TTC549 (cell line): ENCODE data around the gene SEPTIN1.
A peak's percentile ranks its signal among the peaks of the same experiment; 100 is the strongest.

Source experiments
- FAIRE-seq: peaks from 2 replicates; lab custom pipeline; 2012; peaks lifted over from hg19 to GRCh38; lab: Jason Lieb, UNC

The SEPTIN1 gene, protein sequence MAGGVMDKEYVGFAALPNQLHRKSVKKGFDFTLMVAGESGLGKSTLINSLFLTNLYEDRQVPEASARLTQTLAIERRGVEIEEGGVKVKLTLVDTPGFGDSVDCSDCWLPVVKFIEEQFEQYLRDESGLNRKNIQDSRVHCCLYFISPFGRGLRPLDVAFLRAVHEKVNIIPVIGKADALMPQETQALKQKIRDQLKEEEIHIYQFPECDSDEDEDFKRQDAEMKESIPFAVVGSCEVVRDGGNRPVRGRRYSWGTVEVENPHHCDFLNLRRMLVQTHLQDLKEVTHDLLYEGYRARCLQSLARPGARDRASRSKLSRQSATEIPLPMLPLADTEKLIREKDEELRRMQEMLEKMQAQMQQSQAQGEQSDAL

DNA sequence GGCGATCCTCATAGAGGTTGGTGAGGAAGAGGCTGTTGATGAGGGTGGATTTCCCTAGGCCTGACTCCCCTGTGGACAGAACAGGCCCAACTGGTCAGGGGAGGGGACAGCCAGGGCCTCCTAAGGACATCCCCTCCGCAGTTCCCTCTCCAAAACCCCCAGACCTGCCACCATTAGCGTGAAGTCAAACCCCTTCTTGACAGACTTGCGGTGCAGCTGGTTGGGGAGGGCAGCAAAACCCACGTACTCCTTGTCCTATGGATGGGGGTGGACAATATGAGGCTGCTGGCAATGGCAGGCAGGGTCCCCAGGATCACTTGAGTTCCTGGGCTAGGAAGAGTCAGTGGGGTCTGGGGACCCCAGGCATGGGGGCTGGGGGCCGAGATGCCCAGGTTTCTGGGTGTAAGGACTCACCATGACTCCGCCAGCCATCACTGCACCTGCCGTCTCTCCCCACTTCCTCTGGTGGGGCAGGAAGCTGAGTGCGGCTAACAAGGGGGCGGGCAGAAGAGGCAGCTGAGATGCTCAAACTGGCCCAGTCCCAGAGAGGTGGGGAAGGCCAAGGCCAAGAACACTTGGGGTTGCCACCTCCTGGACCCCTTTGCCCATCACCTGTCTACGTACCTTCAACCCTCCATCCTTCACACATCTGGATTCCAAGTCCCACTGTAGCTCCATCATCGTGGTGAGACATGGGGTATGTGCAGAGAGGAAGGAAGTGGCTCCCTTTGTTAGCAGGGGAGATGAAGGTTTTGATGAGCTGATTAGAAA is at the start of gene SEPTIN1:
Gene SEPTIN1, minus strand, starts transcription at position 451 of the 771 bp plus-strand sequence. Its CDS starts 19 bp downstream, at position 432.
- FAIRE-seq, result no peak

DNA sequence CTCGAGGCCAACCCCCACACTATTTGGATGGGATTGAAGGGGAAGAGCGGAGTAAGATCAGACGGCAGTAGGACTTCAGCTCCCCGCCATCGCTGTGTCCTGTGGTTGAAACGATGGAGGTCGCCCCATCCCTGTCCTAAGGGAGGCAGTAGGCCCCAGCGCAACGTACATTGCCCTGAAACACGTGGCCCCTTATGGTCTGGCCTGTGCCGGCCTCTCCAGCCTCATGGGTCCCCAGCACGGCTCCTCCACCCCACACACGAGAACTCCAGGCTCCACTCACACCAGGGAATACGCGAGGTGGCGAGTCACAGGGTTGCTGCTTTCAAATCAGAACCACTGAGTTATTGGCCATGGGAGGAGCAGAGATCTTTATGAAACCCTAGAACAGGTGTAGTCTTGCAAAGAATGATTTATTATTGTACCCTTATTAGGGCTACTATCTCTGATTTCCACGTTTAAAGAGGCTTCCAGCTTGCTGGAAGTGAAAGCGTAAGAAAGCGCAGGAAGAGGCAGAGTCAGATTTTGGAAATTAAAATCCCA is 48.1 kb upstream of the SEPTIN1 start:
- FAIRE-seq, result no peak

- peak; percentile 87 for FAIRE-seq
Observed at GRCh38 chr16:30429678-30430427, 47.5 kb upstream of the SEPTIN1 start, which contains the start of gene DCTPP1. Gene DCTPP1, minus strand, starts transcription at chr16:30430030. Its CDS starts 50 bp downstream, at chr16:30429980.

GRCh38 chr16:30429418-30429677 is 47.0 kb upstream of the SEPTIN1 start:
- FAIRE-seq, result no peak

DNA sequence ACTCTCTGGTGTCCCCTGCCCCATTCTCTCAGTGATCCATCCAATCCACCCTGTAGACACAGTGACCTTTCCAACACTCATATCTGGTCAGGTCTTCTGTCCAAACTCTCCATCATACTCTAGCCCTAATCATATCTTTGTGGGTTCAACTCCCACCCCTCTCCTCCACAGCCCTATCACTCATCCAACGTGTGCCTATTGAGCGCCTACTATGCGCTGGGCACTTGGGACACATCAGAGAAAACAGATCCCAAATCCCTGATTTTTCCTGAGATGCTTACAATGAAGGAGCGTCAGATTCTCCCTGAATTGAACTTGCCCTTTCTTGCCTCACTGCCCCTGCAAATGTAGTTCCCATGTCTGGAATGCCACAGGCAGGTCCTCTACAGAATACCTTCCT is 45.7 kb upstream of the SEPTIN1 start:
- FAIRE-seq, result no peak

- no peak for FAIRE-seq
Observed at GRCh38 chr16:30421010-30421409, 38.6 kb upstream of the SEPTIN1 start.

- FAIRE-seq, result no peak
Observed at GRCh38 chr16:30418350-30419181, 36.2 kb upstream of the SEPTIN1 start.

- FAIRE-seq, result no peak
Observed at GRCh38 chr16:30417529-30418349, 35.4 kb upstream of the SEPTIN1 start.

- no peak for FAIRE-seq
Observed at GRCh38 chr16:30416624-30417528, 34.5 kb upstream of the SEPTIN1 start.

GRCh38 chr16:30416047-30416603 is 33.8 kb upstream of the SEPTIN1 start:
- no peak for FAIRE-seq

GRCh38 chr16:30414159-30414558 is 31.8 kb upstream of the SEPTIN1 start:
- FAIRE-seq, result no peak

- no peak for FAIRE-seq
Observed at GRCh38 chr16:30413112-30413806, 30.9 kb upstream of the SEPTIN1 start.

DNA sequence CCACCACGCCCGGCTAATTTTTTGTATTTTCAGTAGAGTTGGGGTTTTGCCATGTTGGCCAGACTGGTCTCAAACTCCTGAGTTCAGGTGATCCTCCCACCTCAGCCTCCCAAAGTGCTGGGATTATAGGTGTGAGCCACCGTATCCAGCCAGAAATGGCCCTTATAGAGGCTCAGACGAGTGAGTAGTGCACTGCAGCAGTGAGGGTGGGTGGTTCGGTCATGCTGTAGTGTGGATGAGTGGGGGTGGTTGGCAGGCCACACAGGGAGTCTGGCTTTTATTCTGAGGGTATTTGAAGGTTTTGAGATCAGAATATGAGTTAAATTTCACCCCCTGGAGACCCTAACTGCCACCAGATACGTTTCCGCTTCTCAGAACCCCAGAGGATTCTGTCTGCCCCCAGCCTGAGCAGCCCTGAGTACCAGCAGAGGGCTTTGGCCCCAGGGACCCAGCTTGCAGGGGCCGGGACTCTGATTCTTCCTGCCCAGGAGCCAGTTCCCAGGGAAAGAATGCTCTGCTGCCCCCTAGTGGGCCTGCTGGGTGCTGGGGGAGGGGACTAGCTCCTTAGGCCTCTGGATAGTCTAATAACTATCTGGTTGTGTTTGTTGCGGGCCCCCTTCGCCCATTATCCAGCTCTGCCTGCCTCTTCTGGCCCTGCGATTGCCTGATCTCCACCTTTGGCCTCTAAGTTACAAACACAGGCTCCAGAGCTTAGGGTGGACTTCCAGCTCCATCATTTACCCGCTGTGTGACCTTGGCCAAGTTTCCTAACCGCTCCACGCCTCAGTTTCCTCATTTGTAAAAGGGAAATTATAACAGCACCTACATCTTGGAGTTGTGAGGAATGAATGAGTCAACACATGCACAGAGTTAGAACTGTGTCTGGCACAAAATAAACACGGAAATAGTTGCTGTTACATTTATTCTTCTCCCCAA is 27.0 kb upstream of the SEPTIN1 start:
- FAIRE-seq, result no peak

DNA sequence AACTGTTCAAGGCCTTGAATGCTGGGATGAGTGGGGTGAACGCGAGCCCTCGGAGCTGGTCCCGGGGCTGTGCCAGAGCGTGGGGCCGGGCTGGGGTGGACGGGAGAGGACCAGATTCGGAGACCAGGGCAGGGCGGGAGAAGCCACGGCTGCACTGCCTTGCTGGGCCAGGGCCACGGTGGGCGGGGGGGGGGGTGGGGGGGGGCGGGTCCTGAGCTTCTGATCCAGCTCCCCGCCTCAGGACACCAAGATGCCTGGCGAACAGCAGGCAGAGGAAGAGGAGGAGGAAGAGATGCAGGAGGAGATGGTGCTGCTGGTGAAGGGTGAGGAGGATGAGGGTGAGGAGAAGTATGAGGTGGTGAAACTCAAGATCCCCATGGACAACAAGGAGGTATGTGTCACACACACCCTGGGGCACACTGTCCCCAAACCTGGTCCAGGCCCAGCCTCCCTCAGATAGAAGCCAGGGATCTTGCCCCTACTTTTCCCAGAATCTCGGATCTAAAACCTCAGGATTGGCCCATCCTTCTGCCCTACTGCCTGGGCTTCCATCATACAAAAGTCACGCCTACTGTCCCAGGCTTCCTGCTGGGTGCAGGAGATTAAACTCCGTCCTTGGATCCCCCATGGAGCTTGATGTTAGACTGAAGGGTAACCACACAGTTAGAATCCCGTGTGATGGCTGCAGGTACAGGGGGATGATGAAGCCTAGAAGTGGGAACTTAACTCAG is 25.6 kb upstream of the SEPTIN1 start:
- no peak for FAIRE-seq

- no peak for FAIRE-seq
Observed at GRCh38 chr16:30407102-30407803, 24.9 kb upstream of the SEPTIN1 start, which contains the start of gene ZNF771. Gene ZNF771, plus strand, starts transcription at chr16:30407606. Its CDS starts 448 bp downstream, at chr16:30408054.

DNA sequence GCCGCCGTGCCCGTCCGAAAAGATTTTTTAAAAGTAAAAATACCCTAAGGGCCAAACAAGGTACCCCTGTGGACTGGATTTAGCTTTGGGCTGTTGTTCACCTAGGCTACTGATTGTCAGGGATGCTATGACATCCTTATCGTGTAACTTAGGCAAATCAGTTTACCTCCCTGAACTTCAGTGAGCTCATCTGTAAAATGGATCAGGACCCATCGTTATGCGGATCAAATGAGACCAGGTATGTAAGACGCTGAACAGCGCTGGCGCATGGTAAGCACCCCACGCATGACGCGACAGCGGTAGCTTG is 24.4 kb upstream of the SEPTIN1 start:
- no peak for FAIRE-seq
